ENCODE measurements around the gene TAX1BP1.

Gene TAX1BP1

DNA sequence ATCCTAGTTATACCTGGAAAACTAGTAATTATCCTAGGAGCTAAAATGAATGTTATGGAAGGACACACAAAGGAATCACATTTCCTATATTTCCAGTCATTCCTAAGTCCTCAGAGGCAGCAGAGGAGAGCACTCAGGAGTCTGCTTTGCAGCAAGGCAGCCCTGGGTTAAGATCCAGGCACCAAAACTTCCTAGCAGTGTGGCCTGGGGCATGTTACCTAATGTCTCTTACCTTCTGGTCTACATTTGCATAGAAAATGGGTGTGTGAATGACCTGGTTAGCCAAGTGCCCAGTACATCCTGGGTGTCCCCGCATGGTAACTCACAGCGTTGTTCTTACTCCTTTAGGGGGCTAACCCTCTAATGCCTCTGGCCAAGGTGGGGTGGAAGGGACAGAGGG, 135.9 kb downstream of the TAX1BP1 start:
- ATAC-seq (ENCODE audit: low read depth) (no peak), DNase-seq (ENCODE audit: low spot score) (no peak)

DNA sequence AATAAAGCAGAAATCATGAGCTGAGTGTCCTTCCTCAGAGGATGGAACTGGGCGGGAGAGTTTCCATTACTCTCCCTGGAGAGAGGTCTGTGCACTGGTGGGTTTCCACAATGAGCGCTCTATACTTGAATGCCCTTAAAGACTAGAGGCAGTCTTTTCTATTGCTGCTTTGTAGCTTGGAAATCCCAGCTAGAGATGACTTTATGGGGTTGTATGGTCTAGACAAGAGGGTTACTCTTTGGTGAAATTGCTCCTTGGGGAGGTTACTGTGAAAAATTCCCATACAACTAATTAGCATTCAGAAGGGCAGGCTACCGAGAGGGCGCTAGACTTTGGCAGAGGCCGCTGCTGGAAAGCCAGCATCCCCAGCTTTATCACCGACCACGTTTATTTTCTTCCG, 136.8 kb downstream of the TAX1BP1 start:
- Histone ChIP-seq H3K4me1 (ENCODE audit: insufficient read depth, poor library complexity, severe bottlenecking) (no peaks in the 10 kb centered on the region), H3K27me3 (ENCODE audit: insufficient read depth, poor library complexity, severe bottlenecking) (no peaks in the 10 kb centered on the region), H3K36me3 (ENCODE audit: low read depth) (no peaks in the 10 kb centered on the region), H3K27ac (ENCODE audit: poor library complexity, severe bottlenecking) (no peak overlapping the region), H3K4me3 (ENCODE audit: severe bottlenecking) (no peak overlapping the region), H3K9me3 (ENCODE audit: severe bottlenecking) (no peaks in the 10 kb centered on the region)
- TF ChIP-seq, protein P1, sequence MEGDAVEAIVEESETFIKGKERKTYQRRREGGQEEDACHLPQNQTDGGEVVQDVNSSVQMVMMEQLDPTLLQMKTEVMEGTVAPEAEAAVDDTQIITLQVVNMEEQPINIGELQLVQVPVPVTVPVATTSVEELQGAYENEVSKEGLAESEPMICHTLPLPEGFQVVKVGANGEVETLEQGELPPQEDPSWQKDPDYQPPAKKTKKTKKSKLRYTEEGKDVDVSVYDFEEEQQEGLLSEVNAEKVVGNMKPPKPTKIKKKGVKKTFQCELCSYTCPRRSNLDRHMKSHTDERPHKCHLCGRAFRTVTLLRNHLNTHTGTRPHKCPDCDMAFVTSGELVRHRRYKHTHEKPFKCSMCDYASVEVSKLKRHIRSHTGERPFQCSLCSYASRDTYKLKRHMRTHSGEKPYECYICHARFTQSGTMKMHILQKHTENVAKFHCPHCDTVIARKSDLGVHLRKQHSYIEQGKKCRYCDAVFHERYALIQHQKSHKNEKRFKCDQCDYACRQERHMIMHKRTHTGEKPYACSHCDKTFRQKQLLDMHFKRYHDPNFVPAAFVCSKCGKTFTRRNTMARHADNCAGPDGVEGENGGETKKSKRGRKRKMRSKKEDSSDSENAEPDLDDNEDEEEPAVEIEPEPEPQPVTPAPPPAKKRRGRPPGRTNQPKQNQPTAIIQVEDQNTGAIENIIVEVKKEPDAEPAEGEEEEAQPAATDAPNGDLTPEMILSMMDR (IDR thresholded peaks at IDR 0.05; ENCODE audit: poor library complexity, severe bottlenecking): no peak
- ATAC-seq (ENCODE audit: low read depth) (no peak), DNase-seq (ENCODE audit: low spot score) (no peak)

More for the DNA sequence above, 135.9 kb downstream of the TAX1BP1 start:
- no peak overlapping the region for H3K27ac ChIP-seq (ENCODE audit: poor library complexity, severe bottlenecking)
- H3K4me3 ChIP-seq (ENCODE audit: severe bottlenecking): no peak overlapping the region
- no peaks in the 10 kb centered on the region for H3K4me1 ChIP-seq (ENCODE audit: insufficient read depth, poor library complexity, severe bottlenecking)
- no peaks in the 10 kb centered on the region for H3K27me3 ChIP-seq (ENCODE audit: insufficient read depth, poor library complexity, severe bottlenecking)
- no peaks in the 10 kb centered on the region for H3K9me3 ChIP-seq (ENCODE audit: severe bottlenecking)
- TF ChIP-seq, protein P1 (IDR thresholded peaks at IDR 0.05; ENCODE audit: poor library complexity, severe bottlenecking): no peak
- H3K36me3 ChIP-seq (ENCODE audit: low read depth): no peaks in the 10 kb centered on the region

Data from RWPE2 (cell line).